ENCODE measurements around the gene VWF.

Gene VWF

GRCh38 chr12:5905757-5906156 is 218.7 kb downstream of the VWF start:
- no peak for DNase-seq

- no peak for DNase-seq
These were observed 219.5 kb downstream of the VWF start for GRCh38 chr12:5904969-5905368.

GRCh38 chr12:5904441-5904840 is 220.0 kb downstream of the VWF start:
- DNase-seq = no peak

- no peak for DNase-seq
These were observed 221.7 kb downstream of the VWF start for GRCh38 chr12:5902736-5903135.

- DNase-seq = no peak
These were observed 223.1 kb downstream of the VWF start for GRCh38 chr12:5901416-5901815.

- DNase-seq = no peak
These were observed 223.8 kb downstream of the VWF start for GRCh38 chr12:5900533-5901205.

- DNase-seq = no peak
These were observed 224.4 kb downstream of the VWF start for GRCh38 chr12:5900076-5900475.

GRCh38 chr12:5899675-5900074 is 224.8 kb downstream of the VWF start:
- DNase-seq = no peak

- no peak for DNase-seq
These were observed 225.6 kb downstream of the VWF start for GRCh38 chr12:5898874-5899273.
